HepG2 (cell line): Measurements from ENCODE around the gene TPRN. TPM values are rescaled to one million over a fixed set of nuclear protein-coding genes. Genes with fewer than 3 reads are reported as not detected.

Experiments
- HES4 ChIP-seq: sonication (generic); formaldehyde crosslinking; IDR thresholded peaks from 2 replicates; pipeline ENCODE4 v1.9.0; 2021; ENCODE audit warnings: mild to moderate bottlenecking, missing genetic modification reagents, borderline replicate concordance
- KDM4B ChIP-seq: sonication (generic); formaldehyde crosslinking; IDR thresholded peaks from 2 replicates; pipeline ENCODE4 v1.4.0; 2020; ENCODE audit warnings: missing genetic modification reagents
- KDM6A ChIP-seq: IDR thresholded peaks from 2 replicates; pipeline ENCODE4 v1.6.1; 2016; ENCODE audit warnings: low read depth
- PHF21A ChIP-seq: sonication (generic); formaldehyde crosslinking; IDR thresholded peaks from 2 replicates; pipeline ENCODE4 v1.5.0; 2020; ENCODE audit warnings: mild to moderate bottlenecking, missing genetic modification reagents
- REL ChIP-seq: sonication (generic); formaldehyde crosslinking; conservative IDR thresholded peaks from 2 replicates; pipeline ENCODE4 v1.8.0; 2022; ENCODE audit warnings: mild to moderate bottlenecking, missing genetic modification reagents, moderate library complexity
- RXRA ChIP-seq: sonication (generic); formaldehyde crosslinking; IDR thresholded peaks from 2 replicates; pipeline ENCODE4 v1.5.1; 2020; ENCODE audit warnings: missing genetic modification reagents
- STAT5B ChIP-seq: sonication (generic); formaldehyde crosslinking; IDR thresholded peaks from 2 replicates; pipeline ENCODE4 v1.4.0; 2020; ENCODE audit warnings: missing genetic modification reagents
- SYNCRIP ChIP-seq: fragments of 200-400 bp; formaldehyde crosslinking; IDR thresholded peaks from 2 replicates; pipeline ENCODE4 v1.6.1; 2018; ENCODE audit warnings: mild to moderate bottlenecking, low read depth, low read length; ENCODE audit not compliant: insufficient read depth
- TBP ChIP-seq: sonication (generic); formaldehyde crosslinking; IDR thresholded peaks from 2 replicates; pipeline ENCODE4 v1.5.0; 2020; ENCODE audit warnings: missing genetic modification reagents
- TEAD3 ChIP-seq: optimal IDR thresholded peaks from 2 replicates; pipeline ENCODE3; 2016; ENCODE audit warnings: borderline replicate concordance
- TFAP4 ChIP-seq: sonication (generic); IDR thresholded peaks from 2 replicates; pipeline ENCODE4 v1.6.1; 2016; ENCODE audit warnings: low read depth, borderline replicate concordance
- ZBTB49 ChIP-seq: sonication (generic); formaldehyde crosslinking; IDR thresholded peaks from 2 replicates; pipeline ENCODE4 v1.4.0; 2020; ENCODE audit warnings: missing genetic modification reagents, borderline replicate concordance
- ZNF12 ChIP-seq: sonication (generic); formaldehyde crosslinking; IDR thresholded peaks from 2 replicates; pipeline ENCODE4 v1.5.0; 2020; ENCODE audit warnings: missing genetic modification reagents
- ZNF124 ChIP-seq: sonication (generic); formaldehyde crosslinking; IDR thresholded peaks from 2 replicates; pipeline ENCODE4 v1.4.0; 2020; ENCODE audit warnings: missing genetic modification reagents
- ZNF616 ChIP-seq: sonication (generic); formaldehyde crosslinking; IDR thresholded peaks from 2 replicates; pipeline ENCODE4 v1.5.0; 2020; ENCODE audit warnings: low read depth, mild to moderate bottlenecking, missing genetic modification reagents
- ZNF7 ChIP-seq: IDR thresholded peaks from 2 replicates; pipeline ENCODE4 v1.6.1; 2016; ENCODE audit warnings: missing biosample characterization, missing genetic modification reagents
- ZNF709 ChIP-seq: sonication (generic); formaldehyde crosslinking; IDR thresholded peaks from 2 replicates; pipeline ENCODE4 v1.5.0; 2020; ENCODE audit warnings: mild to moderate bottlenecking, missing genetic modification reagents
- ZNF777 ChIP-seq: sonication (generic); formaldehyde crosslinking; IDR thresholded peaks from 2 replicates; pipeline ENCODE4 v1.4.0; 2020; ENCODE audit warnings: missing genetic modification reagents
- ZNF780A ChIP-seq: sonication (generic); formaldehyde crosslinking; IDR thresholded peaks from 2 replicates; pipeline ENCODE4 v1.8.0; 2022; ENCODE audit warnings: mild to moderate bottlenecking, missing genetic modification reagents, moderate library complexity
- polyA plus RNA-seq, 8 experiments: library from polyadenylated mRNA; depleted of rRNA in 3 of 8; stranded (reverse) in 7 of 8; unstranded in 1 of 8; fragments of >200 nt; fragmentation: Illumina TruSeq in 4 of 8; extraction: Trizol in 4 of 8; gene quantifications; 2 replicates each; pipeline versions ENCODE4 v1.2.1 to v1.2.3, GENCODE V29; 2011 to 2016; ENCODE audit warnings: low read depth in 4 of 8, missing spikeins in 1 of 8, mixed read lengths in 1 of 8; ENCODE audit not compliant: insufficient read depth in 1 of 8
- total RNA-seq, 5 experiments: library from RNA; depleted of rRNA; stranded (reverse); fragments of >200 nt; fragmentation: Illumina TruSeq; extraction: Trizol; gene quantifications; 2 replicates each; pipeline ENCODE4 v1.2.3, GENCODE V29; 2016; ENCODE audit warnings: low read depth in 1 of 5
- TF ChIP-seq, protein P1 (sequence below): sonication (generic); formaldehyde crosslinking; IDR thresholded peaks from 2 replicates; pipeline ENCODE4 v1.5.0; 2020; ENCODE audit warnings: mild to moderate bottlenecking, low read depth, missing genetic modification reagents, borderline replicate concordance
- TF ChIP-seq, protein P2 (sequence below): sonication (generic); formaldehyde crosslinking; IDR thresholded peaks from 2 replicates; pipeline ENCODE4 v1.5.1; 2020; ENCODE audit warnings: mild to moderate bottlenecking, moderate library complexity, missing genetic modification reagents
- TF ChIP-seq, protein P3 (sequence below): sonication (generic); formaldehyde crosslinking; IDR thresholded peaks from 2 replicates; pipeline ENCODE4 v1.5.0; 2020; ENCODE audit warnings: missing genetic modification reagents, mild to moderate bottlenecking, borderline replicate concordance
- TF ChIP-seq, protein P4 (sequence below): sonication (generic); formaldehyde crosslinking; IDR thresholded peaks from 2 replicates; pipeline ENCODE4 v1.8.1; 2023; ENCODE audit warnings: mild to moderate bottlenecking, missing genetic modification reagents
- TF ChIP-seq, protein P5 (sequence below): IDR thresholded peaks from 2 replicates; pipeline ENCODE4 v1.6.1; 2016; ENCODE audit warnings: missing genetic modification reagents, missing compliant biosample characterization

The TPRN gene
- total and polyA plus RNA-seq, 2 of the 13 experiments (the other 11 are each of a cell fraction or from before 2014, with no cell fraction given) = 10.1 to 19.2 TPM

DNA sequence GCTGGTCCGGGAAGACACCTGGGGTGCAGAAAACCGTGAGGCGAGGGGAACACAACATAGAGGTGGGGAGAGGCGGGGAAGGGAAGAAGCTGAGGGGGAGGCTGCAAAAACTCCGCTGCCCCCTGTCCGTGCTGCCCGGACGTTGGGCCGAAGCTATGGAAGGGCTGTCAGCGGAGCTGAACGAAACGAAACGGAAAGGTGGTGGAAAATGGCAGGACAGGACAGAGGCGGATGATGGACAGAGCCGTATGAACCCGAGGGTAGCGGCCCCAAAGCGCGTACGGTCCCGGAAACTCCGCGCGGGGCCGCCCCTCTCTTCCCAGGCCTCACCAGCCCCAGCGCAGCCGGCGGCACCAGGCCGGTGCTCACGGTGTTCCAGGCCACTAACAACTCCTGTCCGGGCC lies 12.5 kb downstream of the TPRN start (continued):
- no peak for TF ChIP-seq TBP
- no peak for TF ChIP-seq PHF21A (CRISPR knock-in tag)
- no peak for TF ChIP-seq HES4 (CRISPR knock-in tag)
- TF ChIP-seq SYNCRIP = no peak
- no peak for TF ChIP-seq KDM6A
- no peak for TF ChIP-seq ZNF709 (CRISPR knock-in tag)
- 0 out of 2 replicates have a peak, but pooled peaks have one; percentile 46 for TF ChIP-seq REL (CRISPR knock-in tag)
- TF ChIP-seq TEAD3 (CRISPR knock-in tag) = no peak
- TF ChIP-seq, protein P1, sequence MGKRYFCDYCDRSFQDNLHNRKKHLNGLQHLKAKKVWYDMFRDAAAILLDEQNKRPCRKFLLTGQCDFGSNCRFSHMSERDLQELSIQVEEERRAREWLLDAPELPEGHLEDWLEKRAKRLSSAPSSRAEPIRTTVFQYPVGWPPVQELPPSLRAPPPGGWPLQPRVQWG (CRISPR knock-in tag) = no peak
- no peak for TF ChIP-seq ZNF777 (CRISPR knock-in tag)
- TF ChIP-seq, protein P2, sequence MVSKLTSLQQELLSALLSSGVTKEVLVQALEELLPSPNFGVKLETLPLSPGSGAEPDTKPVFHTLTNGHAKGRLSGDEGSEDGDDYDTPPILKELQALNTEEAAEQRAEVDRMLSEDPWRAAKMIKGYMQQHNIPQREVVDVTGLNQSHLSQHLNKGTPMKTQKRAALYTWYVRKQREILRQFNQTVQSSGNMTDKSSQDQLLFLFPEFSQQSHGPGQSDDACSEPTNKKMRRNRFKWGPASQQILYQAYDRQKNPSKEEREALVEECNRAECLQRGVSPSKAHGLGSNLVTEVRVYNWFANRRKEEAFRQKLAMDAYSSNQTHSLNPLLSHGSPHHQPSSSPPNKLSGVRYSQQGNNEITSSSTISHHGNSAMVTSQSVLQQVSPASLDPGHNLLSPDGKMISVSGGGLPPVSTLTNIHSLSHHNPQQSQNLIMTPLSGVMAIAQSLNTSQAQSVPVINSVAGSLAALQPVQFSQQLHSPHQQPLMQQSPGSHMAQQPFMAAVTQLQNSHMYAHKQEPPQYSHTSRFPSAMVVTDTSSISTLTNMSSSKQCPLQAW = no peak
- no peak for TF ChIP-seq ZNF124 (CRISPR knock-in tag)
- TF ChIP-seq STAT5B (CRISPR knock-in tag) = no peak
- TF ChIP-seq RXRA (CRISPR knock-in tag) = no peak
- TF ChIP-seq ZNF7 = no peak
- no peak for TF ChIP-seq ZNF12 (CRISPR knock-in tag)
- no peak for TF ChIP-seq KDM4B (CRISPR knock-in tag)
- 0 out of 2 replicates have a peak, but pooled peaks have one; percentile 36 for TF ChIP-seq ZNF780A
- TF ChIP-seq, protein P3, sequence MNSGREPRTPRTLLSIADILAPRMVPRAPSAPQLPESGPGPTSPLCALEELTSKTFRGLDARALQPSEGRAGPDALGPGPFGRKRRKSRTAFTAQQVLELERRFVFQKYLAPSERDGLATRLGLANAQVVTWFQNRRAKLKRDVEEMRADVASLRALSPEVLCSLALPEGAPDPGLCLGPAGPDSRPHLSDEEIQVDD (CRISPR knock-in tag) = no peak
- TF ChIP-seq, protein P4, sequence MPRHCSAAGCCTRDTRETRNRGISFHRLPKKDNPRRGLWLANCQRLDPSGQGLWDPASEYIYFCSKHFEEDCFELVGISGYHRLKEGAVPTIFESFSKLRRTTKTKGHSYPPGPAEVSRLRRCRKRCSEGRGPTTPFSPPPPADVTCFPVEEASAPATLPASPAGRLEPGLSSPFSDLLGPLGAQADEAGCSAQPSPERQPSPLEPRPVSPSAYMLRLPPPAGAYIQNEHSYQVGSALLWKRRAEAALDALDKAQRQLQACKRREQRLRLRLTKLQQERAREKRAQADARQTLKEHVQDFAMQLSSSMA = no peak
- TF ChIP-seq ZBTB49 (CRISPR knock-in tag) = no peak
- TF ChIP-seq TFAP4 = no peak
- TF ChIP-seq, protein P5, sequence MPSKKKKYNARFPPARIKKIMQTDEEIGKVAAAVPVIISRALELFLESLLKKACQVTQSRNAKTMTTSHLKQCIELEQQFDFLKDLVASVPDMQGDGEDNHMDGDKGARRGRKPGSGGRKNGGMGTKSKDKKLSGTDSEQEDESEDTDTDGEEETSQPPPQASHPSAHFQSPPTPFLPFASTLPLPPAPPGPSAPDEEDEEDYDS (CRISPR knock-in tag) = no peak
- TF ChIP-seq ZNF616 (CRISPR knock-in tag) = no peak
